Measurements from ENCODE around the gene ZNF577.

ZNF577 gene

GRCh38 chr19:51887522-51888498, at the start of gene ZNF577:
TSS of gene ZNF577 (minus strand) at chr19:51887951. CDS start at chr19:51880382, 7,569 bp downstream.
- Histone ChIP-seq H3K9me3 (ENCODE audit: severe bottlenecking) (peaks cover 14% of the 10 kb centered on the region), H3K27ac (peak within 1 kb of the TSS; percentile 65), H3K4me3 (ENCODE audit: low read depth, low read length) (peak within 1 kb of the TSS; percentile 67), H3K27me3 (ENCODE audit: insufficient read depth, low read depth, severe bottlenecking) (no peaks in the 10 kb centered on the region), H3K36me3 (peaks cover 39% of the 10 kb centered on the region)
- TF ChIP-seq CTCF (IDR thresholded peaks at IDR 0.05; ENCODE audit: low read depth, low read length): no peak
- peak; percentile 95 for DNase-seq

GRCh38 chr19:51931921-51932320, 44.2 kb upstream of the ZNF577 start:
- Histone ChIP-seq H3K27ac (no peak overlapping the region), H3K9me3 (ENCODE audit: severe bottlenecking) (no peaks in the 10 kb centered on the region), H3K4me3 (ENCODE audit: low read depth, low read length) (no peak overlapping the region), H3K36me3 (peaks cover 53% of the 10 kb centered on the region), H3K27me3 (ENCODE audit: insufficient read depth, low read depth, severe bottlenecking) (no peaks in the 10 kb centered on the region)
- 0 out of 2 replicates have a peak, but pooled peaks have one; percentile 15 for TF ChIP-seq CTCF (IDR thresholded peaks at IDR 0.05; ENCODE audit: low read depth, low read length)
- DNase-seq: no peak

GRCh38 chr19:51927859-51928258, 40.1 kb upstream of the ZNF577 start:
- DNase-seq: no peak
- peaks cover 14% of the 10 kb centered on the region for H3K9me3 ChIP-seq (ENCODE audit: severe bottlenecking)
- TF ChIP-seq CTCF (IDR thresholded peaks at IDR 0.05; ENCODE audit: low read depth, low read length): no peak
- peak overlapping the region; percentile 95 for H3K27ac ChIP-seq
- peaks cover 20% of the 10 kb centered on the region for H3K36me3 ChIP-seq
- H3K4me3 ChIP-seq (ENCODE audit: low read depth, low read length): peak overlapping the region; percentile 96
- H3K27me3 ChIP-seq (ENCODE audit: insufficient read depth, low read depth, severe bottlenecking): no peaks in the 10 kb centered on the region

GRCh38 chr19:51926784-51927741, 39.3 kb upstream of the ZNF577 start, which contains the start of gene ZNF613:
TSS of gene ZNF613 (plus strand) at chr19:51927472. CDS start at chr19:51936221, 8,749 bp downstream.
- DNase-seq: peak; percentile 92
- Histone ChIP-seq H3K27me3 (ENCODE audit: insufficient read depth, low read depth, severe bottlenecking) (no peaks in the 10 kb centered on the region), H3K9me3 (ENCODE audit: severe bottlenecking) (peaks cover 22% of the 10 kb centered on the region), H3K36me3 (peaks cover 19% of the 10 kb centered on the region), H3K4me3 (ENCODE audit: low read depth, low read length) (peak within 1 kb of the TSS; percentile 96), H3K27ac (peak within 1 kb of the TSS; percentile 95)
- 0 out of 2 replicates have a peak, but pooled peaks have one; percentile 4 for TF ChIP-seq CTCF (IDR thresholded peaks at IDR 0.05; ENCODE audit: low read depth, low read length)

- Histone ChIP-seq H3K9me3 (ENCODE audit: severe bottlenecking) (peaks cover 29% of the 10 kb centered on the region), H3K36me3 (peaks cover 19% of the 10 kb centered on the region), H3K27me3 (ENCODE audit: insufficient read depth, low read depth, severe bottlenecking) (no peaks in the 10 kb centered on the region)
Measured at GRCh38 chr19:51926426-51926783, 38.7 kb upstream of the ZNF577 start.

More at GRCh38 chr19:51926426-51926783, 38.7 kb upstream of the ZNF577 start:
- Histone ChIP-seq H3K27ac (peak overlapping the region; percentile 95), H3K4me3 (ENCODE audit: low read depth, low read length) (peak overlapping the region; percentile 96)
- no peak for DNase-seq
- TF ChIP-seq CTCF (IDR thresholded peaks at IDR 0.05; ENCODE audit: low read depth, low read length): no peak

All from WERI-Rb-1 (cell line).